Ascending aorta (tissue), 2 donors: ENCODE results near the gene PCSK9. TPM values are rescaled to one million over a fixed set of nuclear protein-coding genes. Genes with fewer than 3 reads are reported as not detected.

Source experiments
- DNase-seq, 2 donors: peaks; one replicate each; pipeline ENCODE4 v3.0.0-alpha.2; 2019; ENCODE audit warnings: low spot score in 2 of 2
- H3K27ac ChIP-seq, 2 donors: fragments of 200-600 bp; sonication (generic); one replicate each; pipeline ENCODE4 v1.5.1; 2016 to 2017; ENCODE audit warnings: mild to moderate bottlenecking in 1 of 2
- H3K27me3 ChIP-seq: fragments of 200-600 bp; sonication (generic); one replicate; pipeline ENCODE4 v1.5.1; 2017
- H3K36me3 ChIP-seq, 2 donors: fragments of 200-600 bp; sonication (generic); one replicate each; pipeline ENCODE4 v1.5.1; 2016
- H3K4me1 ChIP-seq, 2 donors: fragments of 200-600 bp; sonication (generic); one replicate each; pipeline ENCODE4 v1.5.1; 2016 to 2017; ENCODE audit warnings: mild to moderate bottlenecking in 1 of 2
- H3K4me3 ChIP-seq, 2 donors: fragments of 200-600 bp; sonication (generic); one replicate each; pipeline ENCODE4 v1.5.1; 2016 to 2017; ENCODE audit warnings: mild to moderate bottlenecking in 1 of 2
- H3K9me3 ChIP-seq, 2 donors: fragments of 200-600 bp; sonication (generic); one replicate each; pipeline ENCODE4 v1.5.1; 2016
- CTCF ChIP-seq, 3 experiments: fragments of 200-600 bp in 2 of 3; fragments of 450-650 bp in 1 of 3; sonication (generic) in 2 of 3; IDR thresholded peaks; one replicate each; pipeline ENCODE4 v1.5.1; 2016 to 2019; ENCODE audit warnings: antibody characterized with exemption in 3 of 3, mild to moderate bottlenecking in 1 of 3, moderate library complexity in 1 of 3
- intact Hi-C: fragments of 100-400 bp; cut with DNase I; formaldehyde crosslinking; loops from one replicate; pipeline ENCODE4 v1.15.1; 2023
- total RNA-seq: library from RNA; depleted of rRNA; stranded (reverse); fragments of >200 nt; gene quantifications from one replicate; pipeline ENCODE4 v1.1.0, GENCODE V29; 2016

The PCSK9 gene
- total RNA-seq, 1 donor from 2014 or later, result not detected

- Histone ChIP-seq H3K27me3 (no peaks in the 10 kb centered on the region), H3K4me1 (no peaks in the 10 kb centered on the region)
Observed at GRCh38 chr1:55010887-55011217, 28.5 kb upstream of the PCSK9 start.

GRCh38 chr1:55012661-55013060 is 26.7 kb upstream of the PCSK9 start:
- Histone ChIP-seq H3K27ac (no peak overlapping the region), H3K4me1 (no peaks in the 10 kb centered on the region), H3K36me3 (no peaks in the 10 kb centered on the region), H3K27me3 (no peaks in the 10 kb centered on the region), H3K4me3 (no peak overlapping the region), H3K9me3 (no peaks in the 10 kb centered on the region)
- DNase-seq, result no peak
- intact Hi-C loops, result no loop called here
- no peak for TF ChIP-seq CTCF (IDR thresholded peaks at IDR 0.05)

More at GRCh38 chr1:55010887-55011217, 28.5 kb upstream of the PCSK9 start:
- Histone ChIP-seq H3K4me3 (no peak overlapping the region), H3K36me3 (no peaks in the 10 kb centered on the region), H3K27ac (no peak overlapping the region), H3K9me3 (no peaks in the 10 kb centered on the region)
- intact Hi-C loops, result no loop called here
- DNase-seq, result no peak
- no peak for TF ChIP-seq CTCF (IDR thresholded peaks at IDR 0.05)

- H3K4me3 ChIP-seq, result no peak overlapping the region
- no peaks in the 10 kb centered on the region for H3K27me3 ChIP-seq
- H3K4me1 ChIP-seq, result no peaks in the 10 kb centered on the region
- no peaks in the 10 kb centered on the region for H3K9me3 ChIP-seq
- H3K27ac ChIP-seq, result no peak overlapping the region
- intact Hi-C loops, result no loop called here
- DNase-seq, result no peak
- H3K36me3 ChIP-seq, result no peaks in the 10 kb centered on the region
- TF ChIP-seq CTCF (IDR thresholded peaks at IDR 0.05), result no peak
Observed at GRCh38 chr1:55015123-55015522, 24.2 kb upstream of the PCSK9 start.

GRCh38 chr1:55015731-55016620 is 23.4 kb upstream of the PCSK9 start:
- Histone ChIP-seq H3K9me3 (no peaks in the 10 kb centered on the region), H3K27me3 (no peaks in the 10 kb centered on the region), H3K36me3 (no peaks in the 10 kb centered on the region), H3K4me1 (no peaks in the 10 kb centered on the region), H3K27ac (no peak overlapping the region), H3K4me3 (no peak overlapping the region)
- no peak for TF ChIP-seq CTCF (IDR thresholded peaks at IDR 0.05)
- DNase-seq, result no peak
- intact Hi-C loops, result no loop called here

DNA sequence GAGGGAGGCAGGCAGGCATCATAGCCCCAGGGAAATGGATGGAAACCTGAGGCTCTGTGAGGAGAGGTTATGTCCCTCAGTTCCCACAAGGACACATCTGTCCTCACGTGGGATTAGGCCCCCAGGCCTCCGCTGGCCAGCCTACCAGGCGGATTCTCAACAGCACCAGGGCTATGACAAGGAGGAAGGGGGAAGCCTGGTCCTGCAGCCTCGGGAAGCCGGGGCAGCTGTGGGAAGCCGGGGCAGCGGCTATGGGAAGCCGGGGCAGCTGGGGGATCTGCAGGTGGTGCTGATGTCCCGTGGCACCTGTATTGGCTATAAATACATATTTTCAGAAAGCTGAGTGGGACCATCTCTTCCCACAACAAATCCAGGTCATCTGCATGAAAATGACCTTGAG is 21.0 kb upstream of the PCSK9 start:
- TF ChIP-seq CTCF (IDR thresholded peaks at IDR 0.05), result no peak
- intact Hi-C loops, result no loop called here
- Histone ChIP-seq H3K27ac (no peak overlapping the region), H3K4me1 (no peaks in the 10 kb centered on the region), H3K27me3 (no peaks in the 10 kb centered on the region), H3K4me3 (no peak overlapping the region), H3K36me3 (no peaks in the 10 kb centered on the region), H3K9me3 (no peaks in the 10 kb centered on the region)
- no peak for DNase-seq
